HG02610 (cell line): ENCODE results near the gene MBTD1.
"Not testable (repeated sequence)": the region's sequence is repeated elsewhere in the genome, so short reads cannot be mapped to it uniquely, and the experiment has no call there.

Experiments used
- ATAC-seq: cut with Tn5 transposase; IDR thresholded peaks from one replicate; pipeline ENCODE4 v1.9.1; 2021; ENCODE audit warnings: mild to moderate bottlenecking, moderate library complexity; ENCODE audit not compliant: unreplicated experiment

Gene MBTD1

GRCh38 chr17:51256101-51256500, 3.7 kb downstream of the MBTD1 start:
- ATAC-seq = no peak

GRCh38 chr17:51255673-51256072, 4.2 kb downstream of the MBTD1 start:
- no peak for ATAC-seq

GRCh38 chr17:51251010-51251409, 8.8 kb downstream of the MBTD1 start:
- no peak for ATAC-seq

DNA sequence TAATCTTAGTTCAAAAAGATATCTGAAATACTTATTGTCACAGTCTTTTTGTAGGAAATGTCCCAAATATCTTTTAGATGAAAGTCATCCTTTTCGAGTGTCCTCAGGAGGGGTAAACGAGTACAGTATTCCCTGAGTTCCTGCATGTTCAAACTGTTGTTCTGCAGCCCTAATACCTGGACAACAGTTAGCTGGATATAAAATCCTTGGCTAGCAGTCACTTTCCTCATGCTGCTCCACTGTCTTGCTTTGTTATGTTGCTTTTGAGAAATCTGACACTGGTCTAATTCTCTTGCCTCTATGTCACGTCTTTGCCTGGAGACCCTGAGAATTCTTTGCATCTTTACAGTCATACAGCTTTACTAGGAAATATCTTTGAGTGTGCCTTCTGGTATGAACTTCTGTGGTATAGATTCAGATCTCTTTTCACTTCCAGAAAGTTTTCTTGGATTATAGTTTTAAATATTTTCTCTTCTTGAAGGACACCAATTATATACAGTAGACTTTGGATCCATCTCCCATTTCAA, 9.5 kb downstream of the MBTD1 start:
- no peak for ATAC-seq

DNA sequence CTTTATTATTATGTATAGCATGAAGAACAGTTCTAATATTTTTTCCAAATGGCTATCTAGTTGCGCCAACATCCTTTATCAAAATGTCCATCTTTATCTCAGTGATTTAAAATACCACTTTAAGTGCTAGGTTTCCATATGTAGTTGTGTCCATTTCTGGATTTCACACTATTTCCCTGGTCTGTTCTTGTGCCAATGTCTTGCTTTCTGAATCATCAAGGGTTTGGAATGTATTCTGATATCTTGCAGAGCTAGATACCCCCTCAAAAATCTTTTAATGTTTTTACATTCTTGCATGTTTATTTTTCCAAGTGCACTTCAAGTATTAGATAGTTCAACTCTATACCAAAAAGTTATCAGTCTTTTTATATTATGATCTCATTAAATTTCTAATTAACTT, 14.3 kb downstream of the MBTD1 start:
- ATAC-seq = no peak

DNA sequence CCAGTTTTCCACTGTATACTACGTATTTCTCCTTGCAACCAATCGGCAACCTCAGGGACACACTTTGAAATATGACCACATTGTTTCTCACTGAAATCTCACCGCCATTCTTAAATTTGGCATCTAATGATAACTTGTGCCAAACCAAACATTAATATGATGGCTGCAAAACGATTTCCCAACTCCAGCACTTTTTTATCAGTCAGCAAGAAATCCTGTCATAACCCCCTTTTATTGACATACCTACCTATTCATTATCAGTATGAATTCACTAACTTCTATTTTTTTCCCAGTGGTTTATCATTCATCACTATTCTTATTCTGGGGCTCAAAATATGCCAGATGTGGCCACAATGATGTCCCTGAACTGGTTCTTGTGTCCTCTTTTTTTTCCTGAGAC, 15.8 kb downstream of the MBTD1 start:
- ATAC-seq = no peak

GRCh38 chr17:51240275-51240674, 19.6 kb downstream of the MBTD1 start:
- ATAC-seq = no peak

DNA sequence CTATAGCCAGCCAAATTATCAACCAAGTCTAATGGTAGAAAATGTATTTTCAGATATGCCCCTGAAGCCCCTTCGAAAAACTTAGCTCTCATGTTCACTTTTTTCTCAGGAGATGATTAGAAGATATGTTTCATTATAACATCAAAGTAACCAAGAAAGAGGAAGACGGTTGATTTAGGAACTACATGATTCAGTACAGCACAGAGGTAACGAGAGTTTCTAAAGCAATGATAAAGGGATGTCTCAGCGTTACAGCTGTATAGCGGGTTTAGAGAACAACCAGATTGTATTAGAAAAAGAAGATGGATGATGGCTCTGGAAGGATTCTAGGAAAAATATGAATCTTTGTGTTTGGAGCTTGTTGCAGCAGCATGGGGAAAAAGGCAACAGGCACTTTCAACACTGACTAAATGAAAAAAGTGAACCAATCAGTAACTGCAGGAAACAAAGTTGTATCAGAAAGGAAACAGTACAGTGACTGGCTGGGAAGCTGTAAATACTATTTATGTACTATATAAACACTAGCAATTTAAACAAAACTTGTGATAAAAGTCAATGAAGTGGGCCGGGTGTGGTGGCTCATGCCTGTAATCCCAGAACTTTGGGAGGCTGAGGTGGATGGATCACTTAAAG, 21.5 kb downstream of the MBTD1 start:
- peak; percentile 91 for ATAC-seq

- ATAC-seq = no peak
These were observed 25.7 kb downstream of the MBTD1 start for GRCh38 chr17:51234162-51234561.

DNA sequence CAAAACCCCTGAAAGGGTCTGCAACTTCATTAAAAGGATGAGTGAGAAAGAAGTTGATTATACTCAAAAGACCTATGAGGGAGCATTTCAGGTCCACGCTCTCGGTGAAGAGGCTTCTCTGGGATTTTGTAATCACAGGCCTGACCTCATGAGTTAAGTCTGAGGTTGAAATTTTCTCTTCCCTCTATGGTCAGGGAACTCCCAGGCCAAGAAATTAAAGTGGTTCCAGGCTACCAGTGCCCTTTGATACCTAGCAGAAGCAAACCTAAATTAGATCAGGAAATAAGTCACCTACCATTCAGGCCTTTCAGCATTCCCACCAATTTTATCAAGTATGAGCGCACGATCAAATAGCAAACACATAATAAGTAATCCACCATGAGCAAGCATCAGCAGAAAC, 27.9 kb downstream of the MBTD1 start:
- ATAC-seq = no peak

DNA sequence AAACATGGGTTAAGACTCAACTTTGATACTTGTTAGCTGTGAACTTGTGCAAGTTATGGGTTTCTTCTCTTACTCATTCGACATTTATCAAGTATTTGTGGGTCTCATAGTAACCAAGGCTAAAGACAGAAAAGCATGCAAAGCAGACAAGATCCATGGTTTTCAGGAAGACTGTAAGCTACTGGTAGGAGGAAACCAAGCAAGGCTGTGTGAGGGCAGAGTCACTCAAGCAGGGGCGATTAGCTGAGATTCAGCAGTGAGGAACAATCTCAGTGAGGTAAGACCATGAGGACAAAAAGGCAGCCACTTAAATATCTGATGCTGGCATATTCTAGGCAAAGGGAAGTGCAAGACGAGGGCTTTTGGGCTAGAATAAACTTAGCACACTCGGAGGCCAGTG, 29.5 kb downstream of the MBTD1 start:
- ATAC-seq = no peak

GRCh38 chr17:51229889-51230288, 30.0 kb downstream of the MBTD1 start:
- no peak for ATAC-seq

GRCh38 chr17:51228161-51228560, 31.7 kb downstream of the MBTD1 start:
- no peak for ATAC-seq

DNA sequence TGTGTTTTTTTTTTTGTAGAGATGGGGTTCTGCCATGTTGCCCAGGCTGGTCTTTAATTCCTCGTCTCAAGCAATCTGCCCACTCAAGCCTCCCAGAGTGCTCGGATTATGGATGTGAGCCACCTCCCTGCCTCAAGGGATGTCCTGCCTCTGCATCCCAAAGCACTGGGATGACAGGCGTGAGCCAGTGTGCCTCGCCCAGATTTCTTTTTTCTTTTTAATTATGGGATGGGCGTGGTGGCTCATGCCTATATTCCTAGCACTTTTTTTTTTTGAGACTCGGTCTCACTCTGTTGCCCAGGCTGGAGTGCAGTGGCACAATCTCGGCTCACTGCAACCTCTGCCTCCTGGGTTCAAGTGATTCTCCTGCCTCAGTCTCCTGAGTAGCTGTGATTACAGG, 34.3 kb downstream of the MBTD1 start:
- not testable (repeated sequence) for ATAC-seq

DNA sequence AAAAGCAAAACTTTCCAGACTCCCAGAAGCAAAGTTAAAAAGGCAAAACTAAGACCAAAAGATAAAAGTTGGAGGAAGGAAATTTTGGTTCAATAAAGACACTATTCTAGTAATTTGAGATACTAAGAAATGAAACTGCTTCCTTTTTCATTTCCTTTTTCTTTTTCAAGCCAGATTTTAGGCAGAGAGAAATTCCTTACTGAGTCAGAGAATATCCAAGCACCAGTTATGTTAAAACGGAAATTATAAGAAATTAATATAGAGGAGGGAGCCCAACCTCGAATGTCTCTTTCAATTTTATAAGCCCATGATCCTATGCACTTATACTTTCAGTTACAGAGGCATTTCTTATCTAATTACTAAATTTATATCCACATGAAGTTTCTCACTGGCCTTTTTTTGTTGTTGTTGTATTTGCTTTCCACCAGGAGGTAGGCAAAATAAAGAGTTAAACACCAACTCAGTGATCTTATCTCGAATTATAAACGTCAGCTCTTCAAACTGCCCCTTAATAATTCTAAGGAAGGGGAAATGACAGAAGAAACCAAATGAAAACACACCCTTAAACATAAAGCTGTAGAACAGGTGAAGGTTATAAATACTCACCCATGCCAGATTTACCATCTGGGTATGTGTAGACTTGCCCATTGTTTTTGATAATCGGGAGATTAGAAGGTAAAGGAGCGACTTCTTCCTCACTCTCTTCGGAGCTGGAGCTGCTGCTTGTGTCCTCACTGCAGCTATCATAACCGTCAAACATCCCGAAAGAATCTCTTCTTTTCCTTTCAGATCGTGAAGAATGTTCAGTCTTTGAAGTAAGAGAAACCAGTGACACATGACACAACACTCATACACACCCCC, 35.2 kb downstream of the MBTD1 start:
- ATAC-seq = no peak

GRCh38 chr17:51221322-51221721, 38.5 kb downstream of the MBTD1 start:
- no peak for ATAC-seq

- no peak for ATAC-seq
These were observed 41.9 kb downstream of the MBTD1 start for GRCh38 chr17:51217946-51218345.

GRCh38 chr17:51214920-51215319, 44.9 kb downstream of the MBTD1 start:
- no peak for ATAC-seq

- no peak for ATAC-seq
These were observed 56.0 kb downstream of the MBTD1 start for GRCh38 chr17:51203838-51204237.

DNA sequence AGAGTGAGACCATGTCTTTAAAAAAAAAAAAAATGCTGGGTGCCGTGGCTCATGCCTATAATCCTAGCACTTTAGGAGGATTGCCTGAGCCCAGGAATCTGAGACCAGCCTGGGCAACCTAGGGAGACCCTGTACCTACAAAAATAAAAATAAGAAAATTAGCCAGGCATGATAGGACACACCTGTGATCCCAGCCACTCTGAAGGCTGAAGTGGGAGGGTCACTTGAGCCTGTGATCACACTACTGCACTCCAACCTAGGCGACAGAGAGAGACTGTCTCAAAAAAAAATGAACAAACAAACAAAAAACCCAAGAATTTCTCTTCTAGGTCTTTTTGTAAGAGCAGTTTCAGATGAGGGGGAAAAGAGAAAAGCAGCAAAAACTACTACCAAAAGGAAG, 59.0 kb downstream of the MBTD1 start:
- no peak for ATAC-seq

DNA sequence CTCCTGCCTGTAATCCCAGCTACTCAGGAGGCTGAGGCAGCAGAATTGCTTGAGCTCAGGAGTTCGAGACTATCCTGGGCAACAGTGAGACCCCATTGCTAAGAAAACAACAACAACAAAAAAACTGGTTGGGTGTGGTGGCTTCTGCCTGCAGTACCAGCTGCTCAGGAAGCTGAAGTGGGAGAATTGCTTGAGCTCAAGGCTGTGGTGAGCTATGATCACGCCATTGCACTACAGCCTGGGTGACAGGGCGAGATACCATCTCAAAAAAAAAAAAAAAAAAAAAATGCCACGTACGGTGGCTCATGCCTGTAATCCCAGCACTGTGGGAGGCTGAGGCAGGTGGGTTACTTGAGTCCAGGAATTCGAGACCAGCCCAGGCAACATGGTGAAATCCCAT, 59.6 kb downstream of the MBTD1 start:
- ATAC-seq = no peak

- ATAC-seq = no peak
These were observed 62.1 kb downstream of the MBTD1 start for GRCh38 chr17:51197754-51198153.
